ENCODE data around the gene ACACA.

The ACACA gene

GRCh38 chr17:37191219-37191618 lies 215.4 kb downstream of the ACACA start:
- TF ChIP-seq ZFP69B (tag by site-specific recombination; IDR thresholded peaks at IDR 0.05) (no peak), ZNF211 (tag by site-specific recombination; IDR thresholded peaks at IDR 0.05; ENCODE audit: low read depth) (no peak), ZIC2 (tag by site-specific recombination; IDR thresholded peaks at IDR 0.05) (peak; percentile 42), BCL11B (tag by site-specific recombination; IDR thresholded peaks at IDR 0.05; ENCODE audit: low read depth) (no peak), ZNF350 (tag by site-specific recombination; IDR thresholded peaks at IDR 0.05) (no peak), ZNF202 (tag by site-specific recombination; IDR thresholded peaks at IDR 0.05; ENCODE audit: borderline replicate concordance) (no peak), ZNF366 (tag by site-specific recombination; conservative IDR thresholded peaks at IDR 0.05) (no peak), ZNF623 (tag by site-specific recombination; IDR thresholded peaks at IDR 0.05) (no peak), KLF10 (tag by site-specific recombination; IDR thresholded peaks at IDR 0.05) (no peak), ZNF174 (tag by site-specific recombination; IDR thresholded peaks at IDR 0.05) (no peak), ZBTB7A (tag by site-specific recombination; IDR thresholded peaks at IDR 0.05; ENCODE audit: low read depth) (no peak), WT1 (tag by site-specific recombination; IDR thresholded peaks at IDR 0.05) (peak; percentile 48; the same call in 1 of the 2 replicates), OSR2 (tag by site-specific recombination; IDR thresholded peaks at IDR 0.05) (peak; percentile 92), PRDM1 (tag by site-specific recombination; IDR thresholded peaks at IDR 0.05) (no peak), ZBTB1 (tag by site-specific recombination; IDR thresholded peaks at IDR 0.05) (no peak), ZFP37 (tag by site-specific recombination; IDR thresholded peaks at IDR 0.05) (no peak), GFI1B (tag by site-specific recombination; IDR thresholded peaks at IDR 0.05) (peak; percentile 50; the same call in 1 of the 2 replicates), ZBTB11 (tag by site-specific recombination; conservative IDR thresholded peaks at IDR 0.05; ENCODE audit: low read depth) (no peak), ZNF10 (tag by site-specific recombination; IDR thresholded peaks at IDR 0.05) (no peak), FEZF1 (tag by site-specific recombination; IDR thresholded peaks at IDR 0.05) (peak; percentile 63; the same call in 1 of the 2 replicates), HOXC10 (CRISPR knock-in tag; IDR thresholded peaks at IDR 0.05) (no peak), ZNF433 (tag by site-specific recombination; IDR thresholded peaks at IDR 0.05; ENCODE audit: low read depth) (no peak), ZNF843 (tag by site-specific recombination; IDR thresholded peaks at IDR 0.05) (0 out of 2 replicates have a peak, but pooled peaks have one; percentile 12), ZNF692 (tag by site-specific recombination; IDR thresholded peaks at IDR 0.05) (no peak), BCL11A (tag by site-specific recombination; IDR thresholded peaks at IDR 0.05; ENCODE audit: low read depth) (no peak), ZNF610 (tag by site-specific recombination; IDR thresholded peaks at IDR 0.05; ENCODE audit: borderline replicate concordance) (no peak)
- TF ChIP-seq, protein P1, sequence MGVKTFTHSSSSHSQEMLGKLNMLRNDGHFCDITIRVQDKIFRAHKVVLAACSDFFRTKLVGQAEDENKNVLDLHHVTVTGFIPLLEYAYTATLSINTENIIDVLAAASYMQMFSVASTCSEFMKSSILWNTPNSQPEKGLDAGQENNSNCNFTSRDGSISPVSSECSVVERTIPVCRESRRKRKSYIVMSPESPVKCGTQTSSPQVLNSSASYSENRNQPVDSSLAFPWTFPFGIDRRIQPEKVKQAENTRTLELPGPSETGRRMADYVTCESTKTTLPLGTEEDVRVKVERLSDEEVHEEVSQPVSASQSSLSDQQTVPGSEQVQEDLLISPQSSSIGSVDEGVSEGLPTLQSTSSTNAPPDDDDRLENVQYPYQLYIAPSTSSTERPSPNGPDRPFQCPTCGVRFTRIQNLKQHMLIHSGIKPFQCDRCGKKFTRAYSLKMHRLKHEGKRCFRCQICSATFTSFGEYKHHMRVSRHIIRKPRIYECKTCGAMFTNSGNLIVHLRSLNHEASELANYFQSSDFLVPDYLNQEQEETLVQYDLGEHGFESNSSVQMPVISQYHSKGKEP (tag by site-specific recombination; IDR thresholded peaks at IDR 0.05), result no peak
- TF ChIP-seq, protein P2, sequence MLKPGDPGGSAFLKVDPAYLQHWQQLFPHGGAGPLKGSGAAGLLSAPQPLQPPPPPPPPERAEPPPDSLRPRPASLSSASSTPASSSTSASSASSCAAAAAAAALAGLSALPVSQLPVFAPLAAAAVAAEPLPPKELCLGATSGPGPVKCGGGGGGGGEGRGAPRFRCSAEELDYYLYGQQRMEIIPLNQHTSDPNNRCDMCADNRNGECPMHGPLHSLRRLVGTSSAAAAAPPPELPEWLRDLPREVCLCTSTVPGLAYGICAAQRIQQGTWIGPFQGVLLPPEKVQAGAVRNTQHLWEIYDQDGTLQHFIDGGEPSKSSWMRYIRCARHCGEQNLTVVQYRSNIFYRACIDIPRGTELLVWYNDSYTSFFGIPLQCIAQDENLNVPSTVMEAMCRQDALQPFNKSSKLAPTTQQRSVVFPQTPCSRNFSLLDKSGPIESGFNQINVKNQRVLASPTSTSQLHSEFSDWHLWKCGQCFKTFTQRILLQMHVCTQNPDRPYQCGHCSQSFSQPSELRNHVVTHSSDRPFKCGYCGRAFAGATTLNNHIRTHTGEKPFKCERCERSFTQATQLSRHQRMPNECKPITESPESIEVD (tag by site-specific recombination; IDR thresholded peaks at IDR 0.05), result peak; percentile 56; the same call in 1 of the 2 replicates
- TF ChIP-seq, protein P3, sequence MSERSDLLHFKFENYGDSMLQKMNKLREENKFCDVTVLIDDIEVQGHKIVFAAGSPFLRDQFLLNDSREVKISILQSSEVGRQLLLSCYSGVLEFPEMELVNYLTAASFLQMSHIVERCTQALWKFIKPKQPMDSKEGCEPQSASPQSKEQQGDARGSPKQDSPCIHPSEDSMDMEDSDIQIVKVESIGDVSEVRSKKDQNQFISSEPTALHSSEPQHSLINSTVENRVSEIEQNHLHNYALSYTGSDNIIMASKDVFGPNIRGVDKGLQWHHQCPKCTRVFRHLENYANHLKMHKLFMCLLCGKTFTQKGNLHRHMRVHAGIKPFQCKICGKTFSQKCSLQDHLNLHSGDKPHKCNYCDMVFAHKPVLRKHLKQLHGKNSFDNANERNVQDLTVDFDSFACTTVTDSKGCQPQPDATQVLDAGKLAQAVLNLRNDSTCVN (tag by site-specific recombination; optimal IDR thresholded peaks at IDR 0.05), result no peak
- ChIA-PET POLR2A (no interaction called here), CTCF (interaction anchor here (0.9 to 1.1 kb wide), 4 partner anchors 9 to 565 kb away, joined by 3 to 5 read pairs (median 4); no protein-coding TSS in a partner anchor)
- Histone ChIP-seq H3K27ac (ENCODE audit: extremely low read depth, low read depth, low read length) (no peak overlapping the region), H3K36me3 (ENCODE audit: control insufficient read depth in 2 of 2, insufficient read depth in 1 of 2, low read length in 2 of 2) (peaks cover 13 to 46% of the 10 kb centered on the region in 2 experiments; a peak in 2 of 3 replicates), H3K4me1 (ENCODE audit: control insufficient read depth, insufficient read depth, low read length) (peaks cover 18% of the 10 kb centered on the region; the same call in 1 of the 2 replicates), H3K9me3 (ENCODE audit: control insufficient read depth, insufficient read depth, low read depth, low read length) (no peaks in the 10 kb centered on the region), H3K4me3 (ENCODE audit: low read depth, low read length) (no peak overlapping the region)

Data from HEK293 (cell line).